Left ventricle myocardium inferior (tissue), 1 donor: ENCODE results near the gene LY6G6D. TPM values are rescaled to one million over a fixed set of nuclear protein-coding genes. Genes with fewer than 3 reads are reported as not detected.

Experiments
- DNase-seq: peaks from one replicate; pipeline ENCODE4 v3.0.0-alpha.2; 2020
- H3K27ac ChIP-seq: fragments of 200-600 bp; replicated peaks from 2 replicates; pipeline ENCODE4 v1.8.0; 2021
- H3K27me3 ChIP-seq: fragments of 200-600 bp; 2 replicates; pipeline ENCODE4 v1.8.0; 2021; ENCODE audit warnings: low read depth
- H3K36me3 ChIP-seq: fragments of 200-600 bp; 2 replicates; pipeline ENCODE4 v1.8.0; 2021
- H3K4me1 ChIP-seq: fragments of 200-600 bp; 2 replicates; pipeline ENCODE4 v1.8.0; 2021
- H3K4me3 ChIP-seq: fragments of 200-600 bp; 2 replicates; pipeline ENCODE4 v1.8.0; 2021; ENCODE audit warnings: mild to moderate bottlenecking, moderate library complexity
- H3K9me3 ChIP-seq: fragments of 200-600 bp; replicated peaks from 2 replicates; pipeline ENCODE4 v1.8.0; 2021
- intact Hi-C: fragments of 100-400 bp; cut with micrococcal nuclease; formaldehyde crosslinking; loops from one replicate; pipeline ENCODE4 v1.11.0; 2022
- total RNA-seq: library from RNA; stranded (reverse); fragmentation: NEBNext Ultra II Directional; extraction: Animal tissue kit (Norgen Biotek cat#: 25700); gene quantifications from one replicate; pipeline ENCODE4 v1.2.1, GENCODE V29; 2021
- TF ChIP-seq, protein P1 (sequence below): fragments of 200-600 bp; IDR thresholded peaks from 2 replicates; pipeline ENCODE4 v1.8.0; 2021; ENCODE audit warnings: antibody characterized with exemption, mild to moderate bottlenecking, borderline replicate concordance
- donor health status: DM: no; HTN: yes; CAD: no; lungs with severe emphysema.

Gene LY6G6D
- total RNA-seq, 1 donor from 2014 or later, result not detected

DNA sequence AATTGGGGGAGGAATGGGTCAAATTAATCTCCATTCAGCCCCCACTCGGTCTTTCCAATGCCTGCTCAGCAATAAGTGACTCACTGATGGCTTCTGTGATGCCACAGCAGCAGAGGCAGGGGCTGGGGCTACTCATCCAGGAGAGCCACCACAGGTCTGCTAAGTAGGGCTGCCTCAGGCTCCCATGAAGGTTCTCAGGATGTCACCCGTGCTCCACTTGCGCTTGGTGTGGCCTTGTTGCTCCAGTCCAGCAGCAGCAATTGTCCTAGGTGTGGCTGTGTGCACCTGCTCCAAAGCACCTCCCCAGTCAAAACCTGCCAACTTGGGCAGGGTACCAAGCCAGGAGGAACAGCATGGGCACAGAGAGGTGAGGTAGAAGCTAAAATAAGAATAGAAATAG is 7.0 kb downstream of the LY6G6D start:
- intact Hi-C loops, result no loop called here
- DNase-seq, result no peak

DNA sequence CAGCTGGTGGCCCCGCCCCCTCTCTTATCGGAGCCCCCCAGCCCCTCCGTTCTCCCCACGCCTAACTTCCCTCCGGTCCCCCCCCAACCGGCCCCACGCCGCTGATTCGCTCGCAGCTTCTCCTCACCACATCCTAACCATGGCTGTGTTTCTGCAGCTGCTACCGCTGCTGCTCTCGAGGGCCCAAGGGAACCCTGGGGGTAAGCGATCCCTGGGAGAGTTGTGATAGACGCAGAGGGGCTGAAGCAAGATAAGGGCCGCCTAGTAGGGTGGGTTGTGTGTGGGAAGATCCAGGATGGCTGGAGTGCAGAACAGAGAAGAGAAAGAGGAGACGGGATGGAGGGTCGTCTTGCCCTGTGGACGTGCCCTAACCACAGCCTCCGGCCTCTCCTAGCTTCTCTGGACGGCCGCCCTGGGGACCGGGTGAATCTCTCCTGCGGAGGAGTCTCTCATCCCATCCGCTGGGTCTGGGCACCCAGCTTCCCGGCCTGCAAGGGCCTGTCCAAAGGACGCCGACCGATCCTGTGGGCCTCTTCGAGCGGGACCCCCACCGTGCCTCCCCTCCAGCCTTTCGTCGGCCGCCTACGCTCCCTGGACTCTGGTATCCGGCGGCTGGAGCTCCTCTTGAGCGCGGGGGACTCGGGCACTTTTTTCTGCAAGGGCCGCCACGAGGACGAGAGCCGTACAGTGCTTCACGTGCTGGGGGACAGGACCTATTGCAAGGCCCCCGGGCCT is 8.3 kb downstream of the LY6G6D start, which contains the start of gene MPIG6B:
TSS of gene MPIG6B (plus strand) at position 129 of the 735 bp plus-strand sequence. CDS start at position 140, 11 bp downstream.
- intact Hi-C loops, result no loop called here
- Histone ChIP-seq H3K9me3 (no peaks in the 10 kb centered on the region), H3K27ac (peak within 1 kb of the TSS; percentile 46), H3K4me3 (no peak within 1 kb of the TSS), H3K36me3 (peaks cover 27% of the 10 kb centered on the region), H3K27me3 (no peaks in the 10 kb centered on the region), H3K4me1 (peaks cover 9% of the 10 kb centered on the region)
- no peak for DNase-seq
- TF ChIP-seq, protein P1, sequence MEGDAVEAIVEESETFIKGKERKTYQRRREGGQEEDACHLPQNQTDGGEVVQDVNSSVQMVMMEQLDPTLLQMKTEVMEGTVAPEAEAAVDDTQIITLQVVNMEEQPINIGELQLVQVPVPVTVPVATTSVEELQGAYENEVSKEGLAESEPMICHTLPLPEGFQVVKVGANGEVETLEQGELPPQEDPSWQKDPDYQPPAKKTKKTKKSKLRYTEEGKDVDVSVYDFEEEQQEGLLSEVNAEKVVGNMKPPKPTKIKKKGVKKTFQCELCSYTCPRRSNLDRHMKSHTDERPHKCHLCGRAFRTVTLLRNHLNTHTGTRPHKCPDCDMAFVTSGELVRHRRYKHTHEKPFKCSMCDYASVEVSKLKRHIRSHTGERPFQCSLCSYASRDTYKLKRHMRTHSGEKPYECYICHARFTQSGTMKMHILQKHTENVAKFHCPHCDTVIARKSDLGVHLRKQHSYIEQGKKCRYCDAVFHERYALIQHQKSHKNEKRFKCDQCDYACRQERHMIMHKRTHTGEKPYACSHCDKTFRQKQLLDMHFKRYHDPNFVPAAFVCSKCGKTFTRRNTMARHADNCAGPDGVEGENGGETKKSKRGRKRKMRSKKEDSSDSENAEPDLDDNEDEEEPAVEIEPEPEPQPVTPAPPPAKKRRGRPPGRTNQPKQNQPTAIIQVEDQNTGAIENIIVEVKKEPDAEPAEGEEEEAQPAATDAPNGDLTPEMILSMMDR, result no peak

More for the DNA sequence above, 7.0 kb downstream of the LY6G6D start:
- Histone ChIP-seq H3K27me3 (no peaks in the 10 kb centered on the region), H3K9me3 (no peaks in the 10 kb centered on the region), H3K27ac (no peak overlapping the region), H3K4me1 (no peaks in the 10 kb centered on the region), H3K36me3 (peaks cover 15% of the 10 kb centered on the region), H3K4me3 (no peak overlapping the region)
- TF ChIP-seq, protein P1, result no peak

DNA sequence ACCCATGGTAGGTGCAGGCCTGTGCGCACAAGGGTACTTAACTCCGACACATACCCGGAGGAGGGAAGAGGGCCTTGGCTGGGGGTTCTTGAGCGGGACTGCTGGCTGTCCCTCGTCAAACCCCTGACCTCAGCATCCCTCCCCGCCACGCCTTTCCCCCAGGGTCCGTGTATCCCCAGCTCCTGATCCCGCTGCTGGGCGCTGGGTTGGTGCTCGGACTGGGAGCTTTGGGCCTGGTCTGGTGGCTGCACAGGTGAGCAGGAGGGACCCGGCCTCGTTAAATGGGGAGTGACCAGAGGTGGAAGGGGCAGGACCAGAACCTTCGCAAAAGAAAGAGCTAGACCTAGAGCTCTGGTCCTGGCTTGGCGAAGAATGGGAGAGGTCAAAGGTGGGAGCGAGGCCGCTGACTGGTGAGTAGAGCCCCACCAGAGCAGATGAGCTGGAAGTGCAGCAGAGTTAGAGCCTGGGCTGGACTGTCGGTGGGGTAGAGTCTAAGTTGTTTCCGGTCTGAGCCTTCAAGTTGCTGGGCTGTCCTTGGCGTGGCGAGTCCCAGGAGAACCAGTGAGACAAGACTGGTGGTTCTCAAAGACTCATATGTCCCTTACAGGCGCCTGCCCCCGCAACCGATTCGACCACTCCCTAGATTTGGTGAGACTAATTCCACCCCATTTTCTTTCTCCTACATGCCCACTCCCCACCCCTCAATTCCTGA is 9.0 kb downstream of the LY6G6D start:
- H3K4me3 ChIP-seq, result no peak overlapping the region
- intact Hi-C loops, result no loop called here
- peaks cover 16% of the 10 kb centered on the region for H3K4me1 ChIP-seq
- TF ChIP-seq, protein P1, result no peak
- peaks cover 27% of the 10 kb centered on the region for H3K36me3 ChIP-seq
- H3K9me3 ChIP-seq, result no peaks in the 10 kb centered on the region
- H3K27me3 ChIP-seq, result no peaks in the 10 kb centered on the region
- DNase-seq, result no peak
- H3K27ac ChIP-seq, result peak overlapping the region; percentile 46

DNA sequence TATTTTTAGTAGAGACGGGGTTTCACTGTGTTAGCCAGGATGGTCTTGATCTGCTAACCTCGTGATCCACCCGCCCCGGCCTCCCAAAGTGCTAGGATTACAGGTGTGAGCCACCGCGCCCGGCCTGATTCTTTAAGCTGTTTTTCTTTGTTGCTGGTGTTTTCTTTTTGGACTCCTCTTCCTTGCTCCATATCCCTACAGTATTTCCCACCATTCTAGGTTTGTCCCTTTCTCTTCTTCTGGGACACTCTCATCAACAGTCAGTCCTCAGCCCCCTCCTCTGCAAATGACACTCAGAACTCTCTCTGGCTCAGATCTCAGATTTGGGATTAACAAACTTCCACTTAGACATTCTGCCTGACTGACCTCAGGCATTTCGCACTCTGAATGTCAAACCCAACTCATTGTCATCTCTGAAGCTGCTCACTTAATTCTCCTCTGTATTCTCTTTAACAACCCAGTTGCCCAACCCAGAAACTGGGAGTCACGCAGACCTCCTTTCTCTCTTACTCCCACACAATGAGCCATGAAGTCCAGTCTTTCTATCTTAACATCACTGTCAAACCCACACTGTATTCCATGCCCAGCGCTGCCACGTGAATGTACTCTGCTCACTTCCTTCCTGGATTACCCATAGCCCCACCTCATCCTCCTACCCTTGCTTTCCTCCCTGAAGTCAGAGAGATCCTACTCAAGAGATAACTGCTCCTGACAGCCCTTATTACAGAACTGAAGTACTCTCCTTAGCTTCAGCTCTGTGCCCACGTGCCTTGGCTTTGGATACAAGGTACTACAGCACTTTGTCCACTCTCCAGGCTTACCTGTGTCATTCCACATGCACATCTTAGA is 10.6 kb downstream of the LY6G6D start:
- TF ChIP-seq, protein P1, result no peak
- Histone ChIP-seq H3K4me1 (peaks cover 31% of the 10 kb centered on the region), H3K4me3 (no peak overlapping the region), H3K27me3 (no peaks in the 10 kb centered on the region), H3K36me3 (peaks cover 30% of the 10 kb centered on the region), H3K27ac (no peak overlapping the region), H3K9me3 (no peaks in the 10 kb centered on the region)
- intact Hi-C loops, result no loop called here
- no peak for DNase-seq

DNA sequence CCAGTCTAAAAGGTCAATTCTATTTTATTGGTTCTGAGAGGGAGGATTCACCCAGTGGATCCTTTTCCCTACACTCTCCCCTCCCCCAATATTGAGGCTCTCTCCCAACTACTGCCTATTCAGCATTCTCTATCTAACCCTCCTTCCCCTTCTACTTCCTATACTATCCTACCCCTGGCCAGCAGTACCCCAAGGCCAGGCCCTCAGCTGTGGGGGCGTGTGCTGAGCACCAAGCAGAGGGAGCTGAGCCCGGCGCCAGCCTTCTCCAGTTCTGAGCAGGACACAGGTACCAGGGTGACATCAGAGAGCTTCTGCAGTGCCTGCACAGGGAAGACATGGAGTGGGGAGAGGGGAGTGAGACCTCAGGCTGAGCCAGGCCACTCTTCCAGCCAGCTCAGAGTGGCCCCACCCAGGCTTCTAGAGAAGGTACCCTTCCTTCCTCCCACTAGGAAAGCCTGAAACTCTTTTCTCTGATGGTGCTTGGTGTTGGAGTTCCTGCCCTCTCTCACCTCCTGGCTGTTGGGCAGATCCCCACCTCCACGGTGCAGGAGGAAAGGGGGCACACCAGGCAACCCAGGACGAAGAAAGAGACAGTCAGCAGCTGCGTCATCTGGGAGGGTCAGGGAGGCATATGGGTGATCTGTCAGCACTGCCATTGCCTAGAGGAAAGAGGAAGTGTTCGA is 12.0 kb downstream of the LY6G6D start:
- H3K27ac ChIP-seq, result peak overlapping the region; percentile 98
- peaks cover 46% of the 10 kb centered on the region for H3K4me1 ChIP-seq
- peak overlapping the region; percentile 93 for H3K4me3 ChIP-seq
- TF ChIP-seq, protein P1, result no peak
- H3K27me3 ChIP-seq, result no peaks in the 10 kb centered on the region
- H3K9me3 ChIP-seq, result no peaks in the 10 kb centered on the region
- intact Hi-C loops, result no loop called here
- H3K36me3 ChIP-seq, result peaks cover 44% of the 10 kb centered on the region
- no peak for DNase-seq
